Posterior cingulate gyrus (tissue), 11 donors: Measurements from ENCODE around the gene TRPV4.

Source experiments
- DNase-seq, 10 donors: peaks; one replicate each; pipeline versions ENCODE4 v3.0.0 to v3.0.0-alpha.2; 2020 to 2021; ENCODE audit warnings: mixed read lengths in 3 of 10
- intact Hi-C: fragments of 100-400 bp; cut with DNase I; formaldehyde crosslinking; loops from one replicate; pipeline ENCODE4 v1.15.1; 2023

TRPV4 gene

GRCh38 chr12:109830267-109830666 is 2.9 kb downstream of the TRPV4 start:
- intact Hi-C loops: no loop called here
- DNase-seq: no peak

- intact Hi-C loops: no loop called here
- DNase-seq: no peak
These were observed 3.5 kb downstream of the TRPV4 start for GRCh38 chr12:109829667-109830066.

- intact Hi-C loops: no loop called here
These were observed 4.3 kb downstream of the TRPV4 start for GRCh38 chr12:109828754-109829511.

GRCh38 chr12:109827566-109828550 is 5.3 kb downstream of the TRPV4 start:
- DNase-seq: peak in 5 of 10 donors; percentile 10 to 87 (median 23)
- intact Hi-C loops: no loop called here

More at GRCh38 chr12:109828754-109829511, 4.3 kb downstream of the TRPV4 start:
- DNase-seq: no peak

DNA sequence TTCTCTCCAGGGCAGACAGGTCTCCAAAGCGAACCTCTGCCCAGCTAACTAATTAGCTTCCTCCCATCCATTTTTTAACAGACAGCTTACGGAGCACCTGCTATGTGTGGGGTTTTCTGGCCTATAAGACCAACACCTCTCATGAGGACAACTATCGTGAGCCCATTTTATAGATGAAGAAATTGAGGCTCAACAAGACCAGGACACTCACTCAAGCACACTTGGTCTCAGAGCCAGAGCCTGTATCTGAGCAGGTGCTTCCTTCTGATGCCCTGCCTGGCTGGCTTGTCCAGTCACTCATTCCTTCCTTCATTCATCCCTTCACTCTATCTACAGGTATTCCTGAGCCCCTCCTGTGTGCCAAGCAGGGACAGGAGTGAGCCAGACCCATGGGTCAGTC is 6.1 kb downstream of the TRPV4 start:
- no peak for DNase-seq
- intact Hi-C loops: no loop called here

DNA sequence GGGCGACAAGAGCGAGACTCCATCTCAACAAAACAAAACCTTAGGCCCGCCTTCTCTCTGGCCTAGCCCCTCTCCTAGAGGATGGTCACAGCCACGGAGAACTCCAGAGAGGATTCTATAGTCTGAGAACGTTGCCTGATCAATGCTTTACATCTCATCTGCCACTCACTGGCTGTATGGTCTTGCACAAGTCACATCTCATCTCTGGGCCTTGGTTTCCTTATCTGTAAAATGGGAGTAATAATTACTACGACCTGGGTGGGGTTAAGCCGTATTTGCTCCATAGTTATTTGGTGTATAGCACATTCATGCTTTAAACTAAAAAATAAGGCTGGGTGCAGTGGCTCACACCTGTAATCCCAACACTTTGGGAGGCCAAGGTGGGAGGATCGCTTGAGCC is 8.5 kb downstream of the TRPV4 start:
- DNase-seq: no peak
- intact Hi-C loops: no loop called here

- DNase-seq: peak in 1 of 10 donors; percentile 73
- intact Hi-C loops: no loop called here
These were observed 10.2 kb downstream of the TRPV4 start for GRCh38 chr12:109822951-109823411.

DNA sequence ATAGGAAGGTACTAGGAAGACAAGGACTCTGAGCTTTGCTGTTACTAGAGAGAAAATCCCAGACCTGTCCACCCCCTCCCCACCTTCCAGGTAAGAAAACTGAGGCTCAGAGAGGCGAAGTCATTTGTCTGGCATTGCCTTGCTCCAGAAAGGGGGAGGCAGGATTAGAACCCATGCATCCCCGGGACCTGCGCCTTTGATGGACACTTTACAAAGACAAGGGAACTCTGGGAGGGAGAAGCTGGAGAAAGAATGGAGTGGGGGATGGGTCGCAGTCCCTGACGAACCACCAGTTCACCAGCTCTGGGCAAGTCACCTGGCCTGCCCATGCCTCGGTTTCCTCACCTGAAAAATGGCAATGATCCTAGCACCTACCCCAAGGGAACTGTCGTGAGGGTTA is 10.8 kb downstream of the TRPV4 start:
- intact Hi-C loops: no loop called here
- peak in 1 of 10 donors; percentile 48 for DNase-seq

DNA sequence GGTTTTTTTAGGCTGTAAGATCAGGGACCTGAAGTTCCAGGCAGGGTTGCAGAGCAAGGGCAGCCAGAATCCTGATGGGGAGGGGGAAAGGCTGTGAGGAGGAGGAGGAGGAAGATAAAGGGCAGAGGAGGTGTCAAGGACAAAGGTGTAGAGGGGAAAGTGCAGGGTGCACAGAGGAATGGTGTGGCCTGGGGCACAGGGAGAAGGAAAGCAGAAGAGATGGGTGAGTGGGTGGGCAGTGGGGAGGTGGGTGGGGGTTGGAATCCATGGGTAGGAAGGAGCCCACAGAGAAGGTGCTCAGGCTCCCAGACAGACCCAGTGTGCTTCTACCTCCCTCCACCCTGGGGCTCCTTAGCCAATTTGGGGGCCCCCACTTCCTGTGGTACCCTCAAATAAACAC is 11.2 kb downstream of the TRPV4 start:
- intact Hi-C loops: no loop called here
- DNase-seq: peak in 1 of 10 donors; percentile 45

DNA sequence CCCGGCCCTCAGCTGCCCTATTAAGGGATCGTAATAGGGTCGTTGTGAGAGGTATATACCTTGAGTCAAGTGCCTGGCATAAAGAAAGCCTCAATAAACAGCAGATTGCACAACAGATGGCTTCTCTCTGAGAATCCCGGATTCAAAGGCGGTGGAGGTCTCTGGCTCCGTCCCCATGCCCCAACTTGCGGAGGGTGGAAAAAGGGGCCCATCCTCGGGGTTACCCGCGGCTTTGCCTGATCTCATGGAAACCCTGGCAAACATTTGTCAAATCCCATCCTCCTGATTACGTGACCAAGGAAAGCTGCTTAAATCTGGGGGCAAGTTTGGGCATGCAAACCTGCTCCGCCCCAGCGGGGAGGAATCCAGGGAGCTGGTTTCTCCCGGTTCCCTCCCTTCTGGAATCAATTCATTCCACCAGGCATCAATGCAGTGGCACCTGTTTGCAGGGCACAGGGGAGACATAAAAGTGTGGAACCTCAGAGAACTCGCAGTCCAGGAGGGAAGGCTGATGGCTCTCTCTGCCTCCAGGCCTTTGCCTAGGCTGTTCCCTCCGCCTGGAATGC is 12.3 kb downstream of the TRPV4 start:
- peak in 1 of 10 donors; percentile 69 for DNase-seq
- intact Hi-C loops: no loop called here

DNA sequence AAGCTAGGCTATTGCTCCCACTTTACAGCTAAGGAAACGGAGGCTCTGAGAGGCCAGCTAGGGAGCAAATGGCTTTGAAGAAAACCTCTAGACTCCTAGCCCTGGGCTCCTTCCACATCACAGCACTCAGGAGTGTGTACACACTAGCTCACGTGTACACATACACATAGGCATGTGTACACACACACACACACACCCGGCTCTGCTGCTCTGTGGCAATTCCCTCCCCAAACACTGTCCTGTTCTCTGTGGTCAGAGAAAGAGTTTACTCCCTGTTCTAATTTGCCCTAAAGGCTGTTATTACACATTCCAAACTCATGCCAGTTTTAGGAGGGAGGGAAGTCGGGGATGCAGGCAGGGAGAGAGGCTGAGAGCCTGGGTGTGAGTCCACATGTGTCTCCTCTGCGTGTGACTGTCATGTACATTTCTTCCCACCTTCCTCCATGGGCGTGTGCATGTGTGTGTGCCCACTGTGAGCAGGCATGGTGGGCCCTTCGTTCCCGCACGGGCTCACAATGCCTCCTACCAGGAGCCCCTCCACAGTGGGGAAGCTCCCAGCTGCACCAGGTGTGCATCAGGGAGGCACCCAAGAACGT is 14.2 kb downstream of the TRPV4 start:
- DNase-seq: peak in 1 of 10 donors; percentile 29
- intact Hi-C loops: no loop called here

- intact Hi-C loops: no loop called here
- no peak for DNase-seq
These were observed 14.9 kb downstream of the TRPV4 start for GRCh38 chr12:109818253-109818652.

DNA sequence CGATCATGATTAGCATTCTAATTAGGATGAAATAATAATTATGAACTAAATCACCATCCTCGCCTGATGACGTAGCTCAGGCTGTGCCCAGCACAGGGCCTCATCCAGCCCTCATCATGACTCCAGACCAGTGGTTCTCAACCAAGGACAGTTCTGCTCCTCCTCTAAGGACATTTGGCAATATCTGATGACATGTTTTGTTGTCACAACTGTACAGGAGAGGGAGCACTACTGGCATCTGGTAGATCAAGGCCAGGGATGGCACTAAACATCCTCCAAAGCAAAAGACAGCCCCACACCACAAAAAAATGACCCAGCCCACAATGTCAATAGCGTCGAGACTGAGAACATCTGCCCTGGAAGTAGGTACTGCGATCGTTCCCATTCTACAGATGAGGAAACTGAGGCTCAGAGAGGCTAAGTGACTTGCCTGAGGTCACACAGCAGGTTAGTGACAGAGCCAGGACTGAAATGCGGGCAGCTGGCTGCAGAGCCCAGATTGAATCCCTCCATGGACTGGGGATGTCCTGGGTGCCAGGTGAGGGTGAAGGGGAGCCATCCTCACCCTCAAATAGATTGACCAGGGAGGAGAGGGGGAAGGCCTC is 15.5 kb downstream of the TRPV4 start:
- DNase-seq: peak in 2 of 10 donors; percentile 19 to 27
- intact Hi-C loops: no loop called here

DNA sequence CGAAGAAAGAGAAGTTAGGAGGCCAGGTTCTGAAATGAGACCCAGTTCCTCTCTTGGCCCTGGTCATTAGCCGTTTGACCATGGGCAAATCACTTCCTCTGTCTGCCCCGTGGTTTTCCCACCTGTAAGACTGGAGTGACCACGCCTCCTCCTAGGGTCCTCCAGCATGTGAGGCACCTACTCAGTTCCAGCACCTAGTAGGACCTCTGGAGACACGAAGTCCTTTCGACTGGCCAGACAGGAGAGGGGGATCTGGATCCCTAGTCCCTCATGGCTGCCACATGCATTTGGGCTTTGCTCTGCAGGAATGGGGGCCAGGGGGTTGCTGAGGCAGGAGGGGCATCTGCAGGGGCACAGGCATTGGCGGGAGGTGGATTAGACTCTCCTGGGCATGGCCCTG is 16.3 kb downstream of the TRPV4 start:
- intact Hi-C loops: no loop called here
- peak in 1 of 10 donors; percentile 55 for DNase-seq

- intact Hi-C loops: no loop called here
- peak in 1 of 10 donors; percentile 59 for DNase-seq
These were observed 17.2 kb downstream of the TRPV4 start for GRCh38 chr12:109815757-109816617.

- intact Hi-C loops: no loop called here
- no peak for DNase-seq
These were observed 18.0 kb downstream of the TRPV4 start for GRCh38 chr12:109815225-109815624.

- peak in 1 of 10 donors; percentile 81 for DNase-seq
- intact Hi-C loops: no loop called here
These were observed 18.5 kb downstream of the TRPV4 start for GRCh38 chr12:109814600-109815150.

DNA sequence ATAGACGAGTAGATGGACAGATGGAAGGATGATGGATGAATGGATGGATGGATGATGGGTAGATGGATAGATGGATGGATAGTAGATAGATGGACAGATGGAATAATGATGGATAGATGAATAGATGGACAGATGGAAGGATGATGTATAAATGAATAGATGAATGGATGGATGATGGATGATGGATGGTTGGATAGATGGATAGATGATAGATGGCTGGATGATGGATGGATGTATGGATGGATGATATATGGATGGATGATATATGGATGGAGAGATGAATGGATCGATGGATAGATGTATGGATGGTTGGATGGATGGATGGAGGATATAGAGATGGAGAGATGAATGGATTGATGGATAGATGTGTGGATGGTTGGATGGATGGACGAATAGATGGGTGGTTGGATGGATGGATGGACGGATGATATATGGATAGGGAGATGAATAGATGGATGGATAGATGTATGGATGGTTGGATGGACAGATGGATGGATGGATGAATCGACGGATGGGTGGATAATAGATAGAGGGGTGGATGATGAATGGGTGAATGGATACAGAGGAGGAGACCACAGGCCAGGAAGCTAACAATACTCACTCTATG is 19.3 kb downstream of the TRPV4 start:
- intact Hi-C loops: no loop called here
- no peak for DNase-seq
